Astrocyte of the spinal cord (primary cell): ENCODE data around the gene NNAT.

Experiments
- DNase-seq: peaks from one replicate; pipeline ENCODE4 v3.0.0; 2011; ENCODE audit warnings: low read depth, low spot score
- H3K4me3 ChIP-seq: 2 replicates; pipeline ENCODE4 v1.5.1; 2011; ENCODE audit warnings: low read depth, mild to moderate bottlenecking, low read length, moderate library complexity
- in situ Hi-C: cut with HindIII; loops from 2 replicates; pipeline ENCODE4 v1.10.0; 2017; ENCODE audit warnings: low sequenced_read_pairs
- TF ChIP-seq, protein P1 (sequence below): IDR thresholded peaks from 2 replicates; pipeline ENCODE4 v1.5.1; 2012; ENCODE audit warnings: low read depth, mild to moderate bottlenecking, low read length, inconsistent platforms

The NNAT gene

DNA sequence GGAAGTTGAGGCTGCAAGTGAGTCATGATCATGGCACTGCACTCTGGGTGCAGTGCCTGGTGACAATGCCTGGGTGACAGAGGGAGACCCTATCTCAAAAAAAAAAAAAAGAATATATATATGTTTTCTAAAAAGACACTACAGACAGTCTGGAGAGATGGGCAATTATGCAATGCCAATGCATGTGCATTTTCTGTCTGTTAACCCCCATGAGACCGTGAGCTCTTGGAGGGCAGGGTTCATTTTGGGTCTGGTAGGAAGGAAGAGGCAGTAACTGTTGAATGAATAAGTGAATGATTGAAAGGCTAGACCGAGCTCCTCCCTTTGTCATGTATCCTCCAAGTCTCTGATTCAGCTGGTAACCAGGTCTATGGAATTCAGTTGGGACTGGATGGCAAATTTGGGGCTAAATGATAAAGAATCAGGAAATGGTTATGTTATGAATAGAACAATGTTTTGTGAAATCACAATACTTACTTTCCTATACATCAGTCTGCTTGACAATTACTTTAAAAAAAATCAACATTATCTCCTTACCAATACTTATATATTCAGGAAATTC is 12.2 kb downstream of the NNAT start:
- TF ChIP-seq, protein P1, sequence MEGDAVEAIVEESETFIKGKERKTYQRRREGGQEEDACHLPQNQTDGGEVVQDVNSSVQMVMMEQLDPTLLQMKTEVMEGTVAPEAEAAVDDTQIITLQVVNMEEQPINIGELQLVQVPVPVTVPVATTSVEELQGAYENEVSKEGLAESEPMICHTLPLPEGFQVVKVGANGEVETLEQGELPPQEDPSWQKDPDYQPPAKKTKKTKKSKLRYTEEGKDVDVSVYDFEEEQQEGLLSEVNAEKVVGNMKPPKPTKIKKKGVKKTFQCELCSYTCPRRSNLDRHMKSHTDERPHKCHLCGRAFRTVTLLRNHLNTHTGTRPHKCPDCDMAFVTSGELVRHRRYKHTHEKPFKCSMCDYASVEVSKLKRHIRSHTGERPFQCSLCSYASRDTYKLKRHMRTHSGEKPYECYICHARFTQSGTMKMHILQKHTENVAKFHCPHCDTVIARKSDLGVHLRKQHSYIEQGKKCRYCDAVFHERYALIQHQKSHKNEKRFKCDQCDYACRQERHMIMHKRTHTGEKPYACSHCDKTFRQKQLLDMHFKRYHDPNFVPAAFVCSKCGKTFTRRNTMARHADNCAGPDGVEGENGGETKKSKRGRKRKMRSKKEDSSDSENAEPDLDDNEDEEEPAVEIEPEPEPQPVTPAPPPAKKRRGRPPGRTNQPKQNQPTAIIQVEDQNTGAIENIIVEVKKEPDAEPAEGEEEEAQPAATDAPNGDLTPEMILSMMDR: no peak
- H3K4me3 ChIP-seq: no peak overlapping the region
- no peak for DNase-seq
- in situ Hi-C loops: no loop called here

- no peak overlapping the region for H3K4me3 ChIP-seq
- peak; percentile 81 for DNase-seq
- in situ Hi-C loops: no loop called here
- TF ChIP-seq, protein P1: peak; percentile 80
Observed at GRCh38 chr20:37534401-37535157, 13.5 kb downstream of the NNAT start.

GRCh38 chr20:37535443-37536132 is 14.5 kb downstream of the NNAT start:
- TF ChIP-seq, protein P1: no peak
- DNase-seq: no peak
- in situ Hi-C loops: no loop called here
- no peak overlapping the region for H3K4me3 ChIP-seq

GRCh38 chr20:37537505-37537904 is 16.5 kb downstream of the NNAT start:
- in situ Hi-C loops: no loop called here
- DNase-seq: no peak
- no peak overlapping the region for H3K4me3 ChIP-seq
- TF ChIP-seq, protein P1: no peak

DNA sequence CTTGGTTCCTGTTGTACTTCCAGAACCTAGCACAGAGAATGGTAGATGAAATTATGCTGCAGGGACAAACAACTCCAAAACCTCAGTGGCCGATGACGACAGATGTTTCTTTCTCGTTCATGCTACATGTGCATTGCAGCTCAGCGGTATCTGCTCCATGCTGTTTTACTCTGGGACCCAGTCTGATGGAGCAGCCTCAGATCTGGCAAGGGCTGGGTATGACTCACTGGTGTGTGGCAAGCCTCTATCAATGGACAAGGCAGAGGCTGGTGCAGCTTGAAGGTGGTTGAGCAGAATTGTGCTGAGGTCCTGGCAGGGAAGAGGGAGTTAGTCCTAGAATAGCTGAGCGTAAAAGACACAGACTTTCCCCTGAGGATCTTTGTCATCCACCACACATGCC is 17.0 kb downstream of the NNAT start:
- no peak overlapping the region for H3K4me3 ChIP-seq
- TF ChIP-seq, protein P1: no peak
- DNase-seq: peak; percentile 45
- in situ Hi-C loops: no loop called here

DNA sequence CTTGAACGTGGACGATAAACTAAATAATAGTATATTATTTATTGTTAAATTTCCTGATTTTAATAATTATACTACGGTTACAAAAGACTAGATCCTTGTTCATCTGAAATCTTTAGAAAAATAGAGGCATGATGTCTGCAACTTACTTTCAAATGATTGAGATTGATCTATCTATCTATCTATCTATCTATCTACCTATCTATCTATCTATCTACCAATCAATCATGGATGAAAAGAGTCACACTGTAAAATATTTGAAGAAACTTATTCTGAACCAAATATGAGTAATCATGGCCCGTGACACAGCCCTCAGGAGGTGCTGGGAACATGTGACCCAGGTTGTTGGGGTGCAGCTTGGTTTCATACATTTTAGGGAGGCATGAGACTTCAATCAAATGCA is 18.4 kb downstream of the NNAT start:
- DNase-seq: no peak
- in situ Hi-C loops: no loop called here
- TF ChIP-seq, protein P1: no peak
- H3K4me3 ChIP-seq: no peak overlapping the region
